ENCODE measurements around the gene NMT1. TPM values are rescaled to one million over a fixed set of nuclear protein-coding genes. Genes with fewer than 3 reads are reported as not detected.

The NMT1 gene
- polyA plus RNA-seq, 1 of the 3 experiments (the other 2 are of a cell fraction): 30.1 TPM

DNA sequence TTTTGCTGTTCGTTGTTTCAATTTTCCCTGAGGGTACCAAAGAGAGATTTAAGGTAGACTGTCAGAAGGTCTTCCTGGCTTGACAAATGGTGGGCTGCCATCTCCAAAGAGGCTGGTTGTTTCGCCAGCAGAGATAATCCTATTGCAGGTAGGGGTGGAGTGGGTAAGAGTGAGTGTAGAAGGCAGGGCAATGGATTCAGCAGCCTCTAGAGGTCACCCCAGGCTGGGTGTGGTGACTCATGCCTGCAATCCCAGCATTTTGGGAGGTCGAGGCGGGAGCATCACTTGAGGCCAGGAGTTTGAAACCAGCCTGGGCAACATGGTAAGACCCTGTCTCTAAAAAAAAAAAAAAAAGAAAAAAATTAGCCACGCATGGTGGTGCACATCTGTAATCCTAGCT is 44.3 kb upstream of the NMT1 start:
- TF ChIP-seq, protein P1, sequence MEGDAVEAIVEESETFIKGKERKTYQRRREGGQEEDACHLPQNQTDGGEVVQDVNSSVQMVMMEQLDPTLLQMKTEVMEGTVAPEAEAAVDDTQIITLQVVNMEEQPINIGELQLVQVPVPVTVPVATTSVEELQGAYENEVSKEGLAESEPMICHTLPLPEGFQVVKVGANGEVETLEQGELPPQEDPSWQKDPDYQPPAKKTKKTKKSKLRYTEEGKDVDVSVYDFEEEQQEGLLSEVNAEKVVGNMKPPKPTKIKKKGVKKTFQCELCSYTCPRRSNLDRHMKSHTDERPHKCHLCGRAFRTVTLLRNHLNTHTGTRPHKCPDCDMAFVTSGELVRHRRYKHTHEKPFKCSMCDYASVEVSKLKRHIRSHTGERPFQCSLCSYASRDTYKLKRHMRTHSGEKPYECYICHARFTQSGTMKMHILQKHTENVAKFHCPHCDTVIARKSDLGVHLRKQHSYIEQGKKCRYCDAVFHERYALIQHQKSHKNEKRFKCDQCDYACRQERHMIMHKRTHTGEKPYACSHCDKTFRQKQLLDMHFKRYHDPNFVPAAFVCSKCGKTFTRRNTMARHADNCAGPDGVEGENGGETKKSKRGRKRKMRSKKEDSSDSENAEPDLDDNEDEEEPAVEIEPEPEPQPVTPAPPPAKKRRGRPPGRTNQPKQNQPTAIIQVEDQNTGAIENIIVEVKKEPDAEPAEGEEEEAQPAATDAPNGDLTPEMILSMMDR (IDR thresholded peaks at IDR 0.05): peak; percentile 35; the same call in 1 of the 2 replicates
- TF ChIP-seq EZH2phosphoT487 (IDR thresholded peaks at IDR 0.05; ENCODE audit: borderline replicate concordance, low read depth): no peak
- 0 out of 2 replicates have a peak, but pooled peaks have one; percentile 24 for TF ChIP-seq FOSL2 (IDR thresholded peaks at IDR 0.05; ENCODE audit: borderline replicate concordance, low read depth)
- TF ChIP-seq RAD21 (IDR thresholded peaks at IDR 0.05; ENCODE audit: low read length): peak; percentile 29; the same call in 1 of the 2 replicates
- no peak overlapping the region for H3K27ac ChIP-seq (ENCODE audit: low read depth in 2 of 2, low read length in 1 of 2)
- DNase-seq: no peak
- ChIA-PET POLR2A (no interaction called here), CTCF (interaction anchor here (0.6 to 13.0 kb wide), 4 partner anchors 37 to 104 kb away, joined by 3 to 433 read pairs (median 4); no protein-coding TSS in a partner anchor)
- no peak overlapping the region for H2AFZ ChIP-seq (ENCODE audit: low read depth)
- H4K20me1 ChIP-seq (ENCODE audit: insufficient read depth): no peaks in the 10 kb centered on the region
- peaks cover 20% of the 10 kb centered on the region for H3F3A ChIP-seq (replicated peaks; ENCODE audit: insufficient read depth)
- H3K27me3 ChIP-seq (ENCODE audit: insufficient read depth): no peaks in the 10 kb centered on the region
- H3K9ac ChIP-seq: no peak overlapping the region
- no peak overlapping the region for H3K4me3 ChIP-seq (ENCODE audit: low read depth in 2 of 2, low read length in 1 of 2)
- H3K79me2 ChIP-seq (ENCODE audit: insufficient read depth): no peaks in the 10 kb centered on the region
- H3K36me3 ChIP-seq (replicated peaks in 1 of 2; ENCODE audit: control insufficient read depth in 1 of 2, insufficient read depth in 2 of 2, low read length in 1 of 2): no peaks in the 10 kb centered on the region
- H3K4me1 ChIP-seq (ENCODE audit: control insufficient read depth in 1 of 2, insufficient read depth in 2 of 2, low read depth in 1 of 2, low read length in 1 of 2): peaks cover 10 to 21% of the 10 kb centered on the region in 2 experiments; a peak in 1 of 4 replicates
- WGBS (ENCODE audit: low lambda C conversion rate): 86% methylated on average over 5 of the region's 5 CpGs
- no peaks in the 10 kb centered on the region for H3K9me3 ChIP-seq
- no peaks in the 10 kb centered on the region for H3K9me2 ChIP-seq
- H3K4me2 ChIP-seq: no peak overlapping the region

DNA sequence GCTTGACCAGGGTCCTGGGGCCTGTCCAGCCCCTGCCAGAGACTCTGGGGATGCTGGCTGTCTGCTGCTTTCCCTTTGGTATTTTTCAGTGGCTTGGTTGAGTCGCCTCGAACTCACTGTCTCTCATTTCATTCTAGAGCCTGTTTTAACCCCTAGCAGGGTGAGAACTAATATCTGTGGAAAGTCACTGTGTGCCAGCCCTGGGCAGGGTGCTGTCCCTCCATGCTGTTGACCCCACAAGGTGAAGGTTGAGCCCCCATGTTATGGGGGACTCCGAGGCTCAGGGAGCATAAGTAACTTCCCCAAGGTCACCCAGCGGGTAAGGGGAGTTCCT is 42.6 kb upstream of the NMT1 start:
- Histone ChIP-seq H3F3A (replicated peaks; ENCODE audit: insufficient read depth) (peaks cover 23% of the 10 kb centered on the region), H3K9ac (peak overlapping the region; percentile 51; the same call in 1 of the 2 replicates)
- 72% methylated on average over 4 of the region's 4 CpGs for WGBS (ENCODE audit: low lambda C conversion rate)

More for the DNA sequence above, 42.6 kb upstream of the NMT1 start:
- no peaks in the 10 kb centered on the region for H3K9me2 ChIP-seq
- no peak for DNase-seq
- peak overlapping the region; percentile 85 for H3K4me2 ChIP-seq
- H3K27me3 ChIP-seq (ENCODE audit: insufficient read depth): no peaks in the 10 kb centered on the region
- peak overlapping the region; percentile 49 to 63; a peak in 2 of 4 replicates for H3K4me3 ChIP-seq (ENCODE audit: low read depth in 2 of 2, low read length in 1 of 2)
- H3K36me3 ChIP-seq (replicated peaks in 1 of 2; ENCODE audit: control insufficient read depth in 1 of 2, insufficient read depth in 2 of 2, low read length in 1 of 2): no peaks in the 10 kb centered on the region
- peak overlapping the region in 1 of 2 experiments; percentile 59; a peak in 2 of 4 replicates for H3K27ac ChIP-seq (ENCODE audit: low read depth in 2 of 2, low read length in 1 of 2)
- ChIA-PET POLR2A (interaction anchor here (1.0 to 1.6 kb wide), 2 partner anchors 27 to 97 kb away, joined by 3 to 5 read pairs; no protein-coding TSS in a partner anchor), CTCF (interaction anchor here (0.8 to 13.0 kb wide), 17 partner anchors 7 to 239 kb away, joined by 3 to 433 read pairs (median 5); partner anchors contain the start of genes C1QL1 and GFAP)
- H3K4me1 ChIP-seq (ENCODE audit: control insufficient read depth in 1 of 2, insufficient read depth in 2 of 2, low read depth in 1 of 2, low read length in 1 of 2): peaks cover 10 to 34% of the 10 kb centered on the region in 2 experiments; a peak in 1 of 4 replicates
- TF ChIP-seq FOSL2 (IDR thresholded peaks at IDR 0.05; ENCODE audit: borderline replicate concordance, low read depth) (no peak), RFX5 (IDR thresholded peaks at IDR 0.05; ENCODE audit: low read length) (no peak)
- TF ChIP-seq, protein P2, sequence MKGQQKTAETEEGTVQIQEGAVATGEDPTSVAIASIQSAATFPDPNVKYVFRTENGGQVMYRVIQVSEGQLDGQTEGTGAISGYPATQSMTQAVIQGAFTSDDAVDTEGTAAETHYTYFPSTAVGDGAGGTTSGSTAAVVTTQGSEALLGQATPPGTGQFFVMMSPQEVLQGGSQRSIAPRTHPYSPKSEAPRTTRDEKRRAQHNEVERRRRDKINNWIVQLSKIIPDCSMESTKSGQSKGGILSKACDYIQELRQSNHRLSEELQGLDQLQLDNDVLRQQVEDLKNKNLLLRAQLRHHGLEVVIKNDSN (IDR thresholded peaks at IDR 0.05; ENCODE audit: borderline replicate concordance, low read depth): no peak
- H3K79me2 ChIP-seq (ENCODE audit: insufficient read depth): no peaks in the 10 kb centered on the region
- no peaks in the 10 kb centered on the region for H3K9me3 ChIP-seq
- H2AFZ ChIP-seq (ENCODE audit: low read depth): peak overlapping the region; percentile 89; the same call in 1 of the 2 replicates
- H4K20me1 ChIP-seq (ENCODE audit: insufficient read depth): no peaks in the 10 kb centered on the region

Measured in SK-N-SH (cell line).